Measurements from ENCODE around the gene ABCC8. TPM values are rescaled to one million over a fixed set of nuclear protein-coding genes. Genes with fewer than 3 reads are reported as not detected.

Gene ABCC8
- total RNA-seq, 1 donor from 2014 or later, result 80.5 TPM

DNA sequence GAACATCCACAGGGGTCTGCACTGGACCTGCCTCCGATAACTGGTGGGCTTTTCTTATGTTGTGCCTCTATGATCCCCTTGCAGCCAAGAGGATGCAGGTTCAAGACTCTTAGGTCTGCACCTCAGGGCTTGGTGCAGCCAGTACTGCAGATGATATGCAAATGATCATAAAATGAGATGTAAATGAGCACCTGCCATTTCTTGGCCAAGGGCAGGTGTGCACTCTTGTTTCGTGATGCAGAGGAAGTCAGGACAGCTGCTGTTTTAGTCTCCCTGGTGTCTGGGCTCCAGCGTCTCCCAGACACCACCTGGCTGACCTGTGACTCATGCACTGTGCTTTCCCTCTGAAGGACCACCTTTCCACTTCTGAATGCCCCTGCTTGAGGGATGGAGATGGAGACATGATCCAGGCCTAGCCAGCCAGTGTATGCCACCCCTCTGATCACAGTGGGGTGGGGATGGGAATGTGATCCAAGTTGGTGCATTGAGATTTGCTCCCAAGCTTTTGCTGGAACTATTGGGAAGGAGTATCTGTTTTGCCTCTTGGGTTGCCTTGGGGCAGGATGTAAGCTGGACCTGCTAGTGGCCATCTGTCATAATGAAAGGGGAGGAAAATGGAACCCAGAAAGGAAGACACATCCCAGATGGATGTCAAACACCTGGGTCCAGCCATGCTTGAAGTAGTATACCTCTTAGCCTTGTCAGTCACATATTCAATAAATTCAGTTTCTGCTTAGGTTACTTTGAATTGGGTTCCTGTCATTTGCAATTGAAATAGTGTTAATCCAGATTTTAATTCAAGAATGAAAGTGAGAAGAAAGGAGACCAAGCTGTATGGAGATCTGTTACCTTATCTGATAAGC lies 84.9 kb downstream of the ABCC8 start:
- no peak for DNase-seq (ENCODE audit: extremely low spot score, unreplicated experiment)
- Mint-ChIP-seq H3K4me1 (ENCODE audit: unreplicated experiment) (no peaks in the 10 kb centered on the region), H3K27me3 (peaks cover 12% of the 10 kb centered on the region), H3K9me3 (no peaks in the 10 kb centered on the region), H3K27ac (no peak overlapping the region), H3K36me3 (no peaks in the 10 kb centered on the region), H3K4me3 (peak overlapping the region; percentile 51)
- no peak for TF ChIP-seq CTCF (conservative IDR thresholded peaks at IDR 0.05)

DNA sequence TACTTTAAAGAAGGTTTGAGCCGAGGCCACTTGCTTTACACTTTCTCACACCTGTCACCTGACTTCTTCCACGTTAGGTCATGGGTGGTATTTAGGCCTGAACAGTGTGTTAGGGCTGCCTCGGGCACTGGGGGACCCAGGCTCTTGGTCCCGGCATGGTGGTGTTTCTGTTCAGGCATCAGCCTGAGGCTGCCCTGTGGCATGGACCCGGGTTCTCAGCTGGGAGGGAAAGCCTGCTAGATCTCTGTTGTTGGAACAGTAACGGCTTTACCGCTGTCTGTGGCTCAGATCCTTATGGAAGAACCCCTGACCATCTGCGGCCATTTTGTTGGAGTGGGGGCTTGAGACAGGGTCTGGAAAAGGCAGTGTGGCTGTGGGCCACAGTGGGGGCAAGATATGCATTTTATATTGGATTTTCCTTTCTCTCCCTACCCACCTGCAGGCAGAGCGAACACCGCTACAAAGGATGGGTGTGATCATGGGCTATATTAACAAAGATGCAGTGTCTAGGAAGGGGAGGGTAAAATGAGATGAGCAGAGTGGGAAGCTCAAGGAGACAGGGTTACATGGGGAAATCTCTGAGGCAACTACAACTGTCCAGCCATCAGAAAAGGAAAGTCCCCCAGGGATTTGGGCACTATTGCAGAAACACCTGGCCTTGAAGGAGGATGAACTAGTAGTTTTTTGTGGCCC lies 86.5 kb downstream of the ABCC8 start:
- no peak for DNase-seq (ENCODE audit: extremely low spot score, unreplicated experiment)
- no peaks in the 10 kb centered on the region for H3K36me3 Mint-ChIP-seq
- H3K27me3 Mint-ChIP-seq, result peaks cover 12% of the 10 kb centered on the region
- peak overlapping the region; percentile 71 for H3K4me3 Mint-ChIP-seq
- no peaks in the 10 kb centered on the region for H3K9me3 Mint-ChIP-seq
- peak overlapping the region; percentile 50 for H3K27ac Mint-ChIP-seq
- H3K4me1 Mint-ChIP-seq (ENCODE audit: unreplicated experiment), result no peaks in the 10 kb centered on the region
- TF ChIP-seq CTCF (conservative IDR thresholded peaks at IDR 0.05), result no peak

DNA sequence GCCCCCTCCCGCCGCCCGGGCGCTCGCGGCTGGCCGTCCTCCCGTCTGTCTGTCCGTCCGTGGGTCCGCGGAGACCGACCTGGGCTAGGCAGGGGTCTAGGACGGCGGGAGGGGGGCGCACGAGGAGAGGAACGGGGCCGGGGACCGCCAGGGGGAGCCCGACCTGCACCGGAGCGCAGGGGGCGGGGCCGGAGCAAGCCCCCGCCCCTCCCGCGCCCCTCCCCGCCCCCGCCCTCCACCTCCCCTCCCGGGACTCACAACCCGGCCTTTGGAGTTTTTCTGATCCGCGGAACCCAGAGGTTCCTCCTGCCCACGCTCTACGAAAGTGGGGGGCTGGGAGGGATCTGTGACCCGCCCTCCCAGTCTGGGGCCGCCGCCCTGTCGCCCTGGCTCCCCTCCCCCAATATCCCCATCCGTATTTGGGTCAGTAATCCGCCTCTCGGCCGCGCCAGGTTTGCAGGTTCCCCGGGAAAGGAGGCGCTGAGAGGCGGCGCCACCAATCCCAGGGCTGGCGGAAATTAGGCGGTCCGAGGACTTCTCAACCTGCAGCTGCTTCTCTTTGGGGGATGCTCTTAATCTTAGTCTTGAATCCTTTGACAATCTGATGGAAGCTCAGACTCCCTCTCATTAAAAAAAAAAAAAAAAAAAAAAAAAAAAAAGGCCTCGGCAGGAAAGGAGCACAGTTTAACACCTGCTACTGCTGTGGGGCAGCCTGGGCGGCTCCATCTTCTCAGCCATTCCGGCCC lies 87.3 kb downstream of the ABCC8 start:
- peaks cover 12% of the 10 kb centered on the region for H3K27me3 Mint-ChIP-seq
- no peaks in the 10 kb centered on the region for H3K36me3 Mint-ChIP-seq
- peak overlapping the region; percentile 84 for H3K4me3 Mint-ChIP-seq
- peak overlapping the region; percentile 34 for H3K27ac Mint-ChIP-seq
- TF ChIP-seq CTCF (conservative IDR thresholded peaks at IDR 0.05), result peak; percentile 92
- H3K4me1 Mint-ChIP-seq (ENCODE audit: unreplicated experiment), result no peaks in the 10 kb centered on the region
- H3K9me3 Mint-ChIP-seq, result no peaks in the 10 kb centered on the region
- peak; percentile 86 for DNase-seq (ENCODE audit: extremely low spot score, unreplicated experiment)

GRCh38 chr11:17388609-17389210 lies 87.9 kb downstream of the ABCC8 start, which contains the start of gene KCNJ11:
Gene KCNJ11 (minus strand): TSS chr11:17388659. CDS start chr11:17388091, 568 bp downstream.
- Mint-ChIP-seq H3K36me3 (no peaks in the 10 kb centered on the region), H3K27ac (peak within 1 kb of the TSS; percentile 34), H3K9me3 (no peaks in the 10 kb centered on the region), H3K4me1 (ENCODE audit: unreplicated experiment) (no peaks in the 10 kb centered on the region), H3K27me3 (peaks cover 12% of the 10 kb centered on the region), H3K4me3 (peak within 1 kb of the TSS; percentile 84)
- TF ChIP-seq CTCF (conservative IDR thresholded peaks at IDR 0.05), result no peak
- DNase-seq (ENCODE audit: extremely low spot score, unreplicated experiment), result no peak

DNA sequence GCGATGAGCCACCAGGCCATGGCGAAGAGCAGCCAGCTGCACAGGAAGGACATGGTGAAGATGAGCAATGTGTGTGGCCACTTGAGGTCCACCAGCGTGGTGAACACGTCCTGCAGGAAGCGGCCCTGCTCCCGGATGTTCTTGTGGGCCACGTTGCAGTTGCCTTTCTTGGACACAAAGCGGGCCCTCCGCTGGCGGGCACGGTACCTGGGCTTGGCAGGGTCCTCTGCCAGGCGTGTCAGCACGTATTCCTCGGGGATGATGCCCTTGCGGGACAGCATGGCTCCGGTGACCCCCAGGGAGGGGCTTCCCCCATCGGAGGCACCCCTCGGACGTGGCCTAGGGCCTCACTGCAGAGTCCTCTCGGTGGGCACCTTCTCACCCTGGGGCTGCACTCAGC lies 88.8 kb downstream of the ABCC8 start:
- no peak for DNase-seq (ENCODE audit: extremely low spot score, unreplicated experiment)
- H3K4me3 Mint-ChIP-seq, result peak overlapping the region; percentile 79
- H3K36me3 Mint-ChIP-seq, result no peaks in the 10 kb centered on the region
- TF ChIP-seq CTCF (conservative IDR thresholded peaks at IDR 0.05), result no peak
- H3K27me3 Mint-ChIP-seq, result peaks cover 12% of the 10 kb centered on the region
- no peaks in the 10 kb centered on the region for H3K4me1 Mint-ChIP-seq (ENCODE audit: unreplicated experiment)
- no peak overlapping the region for H3K27ac Mint-ChIP-seq
- H3K9me3 Mint-ChIP-seq, result no peaks in the 10 kb centered on the region

Data from type B pancreatic cell (in vitro differentiated cells).